Right atrium auricular region (tissue), 2 donors: ENCODE measurements around the gene PTPRC. TPM values are rescaled to one million over a fixed set of nuclear protein-coding genes. Genes with fewer than 3 reads are reported as not detected.

Source experiments
- DNase-seq: peaks from one replicate; pipeline ENCODE4 v3.0.0-alpha.2; 2019; ENCODE audit warnings: low spot score
- H3K27ac ChIP-seq, 2 donors: fragments of 200-600 bp; sonication (generic); 1 replicate in 1 of 2; 2 replicates in 1 of 2; pipeline ENCODE4 v1.5.1; 2016 to 2019
- H3K27me3 ChIP-seq, 2 donors: fragments of 200-600 bp; sonication (generic); one replicate each; pipeline versions ENCODE4 v1.5.1 to v1.6.0; 2017 to 2019
- H3K36me3 ChIP-seq: fragments of 200-600 bp; sonication (generic); one replicate; pipeline ENCODE4 v1.5.1; 2016
- H3K4me1 ChIP-seq, 2 donors: fragments of 200-600 bp; sonication (generic); one replicate each; pipeline versions ENCODE4 v1.5.1 to v1.6.0; 2017 to 2019
- H3K4me3 ChIP-seq, 2 donors: fragments of 200-600 bp; sonication (generic); 1 replicate in 1 of 2; 2 replicates in 1 of 2; pipeline ENCODE4 v1.5.1; 2017 to 2019; ENCODE audit warnings: mild to moderate bottlenecking in 1 of 2, moderate library complexity in 1 of 2
- H3K9me3 ChIP-seq, 2 donors: fragments of 200-600 bp; sonication (generic); one replicate each; pipeline ENCODE4 v1.5.1; 2019
- total RNA-seq, 2 donors: library from RNA; depleted of rRNA; stranded (reverse); fragments of >200 nt; gene quantifications; one replicate each; pipeline ENCODE4 v1.1.0, GENCODE V29; 2016
- TF ChIP-seq, protein P1 (sequence below), 2 donors: fragments of 200-600 bp; sonication (generic); IDR thresholded peaks; one replicate each; pipeline ENCODE4 v1.5.1; 2019; ENCODE audit warnings: antibody characterized with exemption in 2 of 2

The PTPRC gene
- total RNA-seq, 2 donors from 2014 or later, result 5.5 to 10.1 TPM

DNA sequence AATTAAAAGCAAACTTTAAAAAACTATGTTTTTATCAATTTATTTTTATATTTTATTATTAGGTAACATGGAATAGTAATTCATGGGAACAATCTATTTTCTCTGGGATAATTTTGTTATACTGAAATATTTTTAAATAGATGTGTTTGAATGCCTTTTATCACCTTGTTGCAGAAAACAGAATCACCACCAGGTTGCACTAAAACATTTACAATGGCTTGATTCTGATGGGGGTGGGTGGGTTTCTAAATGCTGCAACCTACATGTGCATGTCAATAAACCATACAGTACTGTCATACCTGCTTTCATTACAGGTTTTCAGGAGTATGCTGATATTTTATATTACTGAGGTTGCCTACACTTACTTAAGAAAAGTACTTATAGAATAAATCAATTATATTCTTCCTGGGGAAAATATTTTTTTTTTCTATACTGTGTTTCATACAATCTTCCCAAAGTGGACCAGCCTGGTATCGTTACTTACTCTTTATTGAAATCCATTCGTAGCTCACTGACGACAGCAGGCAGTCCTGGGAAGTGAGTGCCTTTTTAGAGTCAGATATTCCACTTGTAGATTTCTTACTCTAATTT lies 132.8 kb downstream of the PTPRC start:
- H3K4me1 ChIP-seq, result no peaks in the 10 kb centered on the region
- TF ChIP-seq, protein P1, sequence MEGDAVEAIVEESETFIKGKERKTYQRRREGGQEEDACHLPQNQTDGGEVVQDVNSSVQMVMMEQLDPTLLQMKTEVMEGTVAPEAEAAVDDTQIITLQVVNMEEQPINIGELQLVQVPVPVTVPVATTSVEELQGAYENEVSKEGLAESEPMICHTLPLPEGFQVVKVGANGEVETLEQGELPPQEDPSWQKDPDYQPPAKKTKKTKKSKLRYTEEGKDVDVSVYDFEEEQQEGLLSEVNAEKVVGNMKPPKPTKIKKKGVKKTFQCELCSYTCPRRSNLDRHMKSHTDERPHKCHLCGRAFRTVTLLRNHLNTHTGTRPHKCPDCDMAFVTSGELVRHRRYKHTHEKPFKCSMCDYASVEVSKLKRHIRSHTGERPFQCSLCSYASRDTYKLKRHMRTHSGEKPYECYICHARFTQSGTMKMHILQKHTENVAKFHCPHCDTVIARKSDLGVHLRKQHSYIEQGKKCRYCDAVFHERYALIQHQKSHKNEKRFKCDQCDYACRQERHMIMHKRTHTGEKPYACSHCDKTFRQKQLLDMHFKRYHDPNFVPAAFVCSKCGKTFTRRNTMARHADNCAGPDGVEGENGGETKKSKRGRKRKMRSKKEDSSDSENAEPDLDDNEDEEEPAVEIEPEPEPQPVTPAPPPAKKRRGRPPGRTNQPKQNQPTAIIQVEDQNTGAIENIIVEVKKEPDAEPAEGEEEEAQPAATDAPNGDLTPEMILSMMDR (IDR thresholded peaks at IDR 0.05), result peak in 1 of 2 donors; percentile 58
- no peak overlapping the region for H3K4me3 ChIP-seq
- H3K9me3 ChIP-seq, result no peaks in the 10 kb centered on the region
- no peaks in the 10 kb centered on the region for H3K27me3 ChIP-seq
- H3K27ac ChIP-seq, result no peak overlapping the region
- no peak for DNase-seq
- H3K36me3 ChIP-seq, result no peaks in the 10 kb centered on the region

DNA sequence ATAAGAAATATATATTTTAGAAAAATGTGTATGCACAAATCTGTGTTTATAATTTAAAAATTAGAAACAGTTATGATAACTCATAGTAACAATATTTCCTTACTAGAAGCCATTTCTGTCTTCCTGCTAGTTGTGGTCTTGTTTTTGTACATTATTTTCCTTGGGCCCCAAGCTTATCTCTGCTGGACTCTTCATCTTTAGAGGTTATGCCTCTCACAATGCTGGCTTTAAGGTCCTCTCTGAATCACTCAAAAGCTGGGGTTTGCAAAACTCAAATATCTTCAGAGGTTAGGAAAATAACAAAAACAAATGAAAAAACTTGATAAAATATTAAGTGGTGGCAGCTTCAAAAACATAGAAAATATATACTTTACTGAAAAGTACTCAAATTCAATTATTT lies 133.8 kb downstream of the PTPRC start:
- DNase-seq, result no peak
- TF ChIP-seq, protein P1 (IDR thresholded peaks at IDR 0.05), result no peak
- Histone ChIP-seq H3K27ac (no peak overlapping the region), H3K9me3 (no peaks in the 10 kb centered on the region), H3K4me1 (no peaks in the 10 kb centered on the region), H3K36me3 (no peaks in the 10 kb centered on the region), H3K27me3 (no peaks in the 10 kb centered on the region), H3K4me3 (no peak overlapping the region)

DNA sequence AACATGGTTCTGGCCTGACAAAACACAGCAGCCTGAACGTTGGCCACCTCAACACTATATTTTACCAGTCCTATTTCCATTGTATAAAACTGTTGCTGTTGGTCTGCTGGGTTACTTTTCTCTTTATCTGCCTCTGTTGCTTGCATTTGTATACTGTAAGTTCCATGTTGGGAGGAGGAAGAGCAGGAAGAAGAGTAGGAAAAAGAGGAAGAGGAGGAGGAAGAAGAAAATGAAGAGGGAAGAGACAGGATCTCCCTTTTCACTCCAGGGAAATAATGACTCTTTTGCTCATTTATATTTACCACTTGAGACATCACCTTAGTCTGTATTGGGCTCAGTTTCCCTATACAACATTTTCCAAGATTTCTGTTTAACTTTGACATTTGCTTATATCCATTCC lies 134.2 kb downstream of the PTPRC start:
- H3K9me3 ChIP-seq, result no peaks in the 10 kb centered on the region
- no peak for DNase-seq
- no peaks in the 10 kb centered on the region for H3K36me3 ChIP-seq
- TF ChIP-seq, protein P1 (IDR thresholded peaks at IDR 0.05), result no peak
- H3K4me1 ChIP-seq, result no peaks in the 10 kb centered on the region
- no peaks in the 10 kb centered on the region for H3K27me3 ChIP-seq
- no peak overlapping the region for H3K4me3 ChIP-seq
- no peak overlapping the region for H3K27ac ChIP-seq

DNA sequence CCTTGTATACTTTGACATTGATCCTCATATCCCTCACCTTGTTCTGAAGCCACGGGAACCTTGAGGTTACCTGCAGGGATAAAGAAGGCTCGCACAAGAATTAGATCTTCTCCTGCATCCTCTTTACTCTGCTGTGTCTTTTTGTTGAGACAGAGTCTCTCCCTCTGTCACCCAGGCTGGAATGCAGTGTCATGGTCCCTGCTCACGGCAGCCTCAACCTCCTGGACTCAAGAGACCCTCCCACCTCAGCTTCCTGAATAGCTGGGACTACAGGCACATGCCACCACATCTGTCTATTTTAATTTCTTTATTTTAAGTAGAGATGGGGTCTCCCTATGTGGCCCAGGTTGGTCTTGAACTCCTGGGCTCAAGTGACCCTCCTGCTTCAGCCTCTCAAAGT lies 134.7 kb downstream of the PTPRC start:
- Histone ChIP-seq H3K27me3 (no peaks in the 10 kb centered on the region), H3K4me3 (no peak overlapping the region), H3K9me3 (no peaks in the 10 kb centered on the region), H3K36me3 (no peaks in the 10 kb centered on the region), H3K27ac (no peak overlapping the region), H3K4me1 (no peaks in the 10 kb centered on the region)
- no peak for DNase-seq
- TF ChIP-seq, protein P1 (IDR thresholded peaks at IDR 0.05), result no peak

DNA sequence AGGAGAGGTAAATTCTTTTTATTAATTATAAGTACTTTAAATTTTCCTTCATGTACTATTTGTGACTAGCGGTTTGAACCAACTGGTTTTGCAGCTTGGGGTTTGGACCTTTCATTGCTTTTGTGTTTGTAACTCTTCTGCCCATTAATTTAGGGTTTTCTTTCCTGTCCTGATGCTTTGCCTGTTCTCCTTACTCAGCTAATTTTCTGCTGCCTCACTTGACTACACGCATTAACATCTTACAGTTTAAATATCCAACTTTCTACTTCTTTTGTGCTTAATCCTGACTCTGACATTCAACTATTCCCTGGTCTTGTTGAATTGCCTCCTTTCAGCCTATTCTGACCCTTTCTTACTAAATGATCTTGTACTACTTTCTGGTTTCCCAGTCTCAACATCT lies 135.6 kb downstream of the PTPRC start:
- Histone ChIP-seq H3K36me3 (no peaks in the 10 kb centered on the region), H3K4me1 (no peaks in the 10 kb centered on the region), H3K4me3 (no peak overlapping the region), H3K9me3 (no peaks in the 10 kb centered on the region), H3K27ac (no peak overlapping the region), H3K27me3 (no peaks in the 10 kb centered on the region)
- DNase-seq, result no peak
- TF ChIP-seq, protein P1 (IDR thresholded peaks at IDR 0.05), result no peak

DNA sequence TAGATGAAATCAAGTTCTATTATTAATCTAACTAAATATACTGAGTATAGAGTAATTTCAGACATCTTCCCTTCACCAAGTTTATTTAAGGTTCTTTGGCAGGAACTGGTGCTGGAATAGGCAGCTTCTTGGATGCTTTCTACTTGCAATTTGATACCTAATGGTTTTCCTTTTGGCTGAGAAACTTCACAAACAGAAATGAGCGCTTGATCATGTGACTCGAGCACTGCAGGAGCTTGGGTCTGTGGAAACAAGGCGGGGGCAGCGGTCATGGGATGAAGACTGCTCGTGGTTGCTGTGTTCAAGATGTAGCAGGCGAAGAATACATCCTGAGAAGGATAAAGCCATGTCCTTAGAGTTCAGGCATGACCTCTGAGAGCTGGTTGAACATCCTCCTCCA lies 136.8 kb downstream of the PTPRC start:
- Histone ChIP-seq H3K27me3 (no peaks in the 10 kb centered on the region), H3K27ac (peak overlapping the region; percentile 70 to 76), H3K36me3 (no peaks in the 10 kb centered on the region), H3K4me3 (no peak overlapping the region), H3K9me3 (no peaks in the 10 kb centered on the region), H3K4me1 (no peaks in the 10 kb centered on the region)
- no peak for DNase-seq
- TF ChIP-seq, protein P1 (IDR thresholded peaks at IDR 0.05), result no peak
